ENCODE measurements around the gene WDR54. TPM values are rescaled to one million over a fixed set of nuclear protein-coding genes. Genes with fewer than 3 reads are reported as not detected.

WDR54 gene
- total RNA-seq, 1 donor from 2014 or later = 30.2 TPM

DNA sequence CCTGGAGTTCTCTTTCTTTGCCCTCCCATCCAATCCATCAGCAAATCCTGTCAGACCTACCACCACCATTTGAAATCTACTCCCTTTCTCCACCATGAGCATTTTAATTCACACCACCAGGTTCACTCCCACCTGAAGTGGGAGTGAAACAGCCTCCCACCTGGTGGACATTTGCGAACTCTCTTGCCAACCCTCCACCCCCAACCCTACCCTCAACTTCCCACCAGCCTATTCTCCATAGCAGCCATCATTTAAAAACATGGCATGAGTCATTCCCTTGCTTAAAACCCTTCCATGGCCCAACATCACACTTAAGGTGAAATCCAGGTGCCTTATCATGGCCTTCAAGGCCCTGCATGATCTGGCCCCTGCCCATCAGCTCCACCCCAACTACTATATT lies 16.7 kb downstream of the WDR54 start:
- peaks cover 9% of the 10 kb centered on the region for H3K36me3 Mint-ChIP-seq (ENCODE audit: insufficient read depth)
- TF ChIP-seq, protein P1, sequence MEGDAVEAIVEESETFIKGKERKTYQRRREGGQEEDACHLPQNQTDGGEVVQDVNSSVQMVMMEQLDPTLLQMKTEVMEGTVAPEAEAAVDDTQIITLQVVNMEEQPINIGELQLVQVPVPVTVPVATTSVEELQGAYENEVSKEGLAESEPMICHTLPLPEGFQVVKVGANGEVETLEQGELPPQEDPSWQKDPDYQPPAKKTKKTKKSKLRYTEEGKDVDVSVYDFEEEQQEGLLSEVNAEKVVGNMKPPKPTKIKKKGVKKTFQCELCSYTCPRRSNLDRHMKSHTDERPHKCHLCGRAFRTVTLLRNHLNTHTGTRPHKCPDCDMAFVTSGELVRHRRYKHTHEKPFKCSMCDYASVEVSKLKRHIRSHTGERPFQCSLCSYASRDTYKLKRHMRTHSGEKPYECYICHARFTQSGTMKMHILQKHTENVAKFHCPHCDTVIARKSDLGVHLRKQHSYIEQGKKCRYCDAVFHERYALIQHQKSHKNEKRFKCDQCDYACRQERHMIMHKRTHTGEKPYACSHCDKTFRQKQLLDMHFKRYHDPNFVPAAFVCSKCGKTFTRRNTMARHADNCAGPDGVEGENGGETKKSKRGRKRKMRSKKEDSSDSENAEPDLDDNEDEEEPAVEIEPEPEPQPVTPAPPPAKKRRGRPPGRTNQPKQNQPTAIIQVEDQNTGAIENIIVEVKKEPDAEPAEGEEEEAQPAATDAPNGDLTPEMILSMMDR (IDR thresholded peaks at IDR 0.05; ENCODE audit: unreplicated experiment) = no peak
- H3K27ac Mint-ChIP-seq = no peak overlapping the region
- peaks cover 25% of the 10 kb centered on the region for H3K4me1 Mint-ChIP-seq (ENCODE audit: low read depth)
- H3K4me3 Mint-ChIP-seq (ENCODE audit: low read depth) = peak overlapping the region; percentile 96
- H3K9me3 Mint-ChIP-seq (ENCODE audit: low read depth) = no peaks in the 10 kb centered on the region
- no peak for DNase-seq (ENCODE audit: low spot score, unreplicated experiment)
- H3K27me3 Mint-ChIP-seq = no peaks in the 10 kb centered on the region

DNA sequence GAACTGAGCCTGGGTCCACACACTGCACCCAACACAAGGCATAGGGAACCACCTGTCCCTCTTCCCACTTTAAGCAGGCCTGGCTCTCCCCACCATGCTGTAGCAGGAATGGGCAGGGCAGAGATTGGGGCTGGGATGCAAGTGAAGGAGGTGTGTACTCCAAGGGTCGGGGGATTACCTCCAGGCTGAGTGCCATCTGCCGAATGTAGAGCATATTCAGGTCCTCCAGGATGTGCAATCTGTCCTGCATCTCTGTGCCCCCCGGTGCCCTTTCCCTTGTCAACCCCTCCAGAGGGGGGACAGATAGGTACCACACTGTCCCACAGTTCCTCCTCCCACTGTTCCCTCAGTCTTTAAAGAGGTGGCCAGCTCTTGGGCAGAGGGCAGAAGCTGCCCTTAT lies 17.8 kb downstream of the WDR54 start:
- Mint-ChIP-seq H3K4me1 (ENCODE audit: low read depth) (peaks cover 27% of the 10 kb centered on the region), H3K9me3 (ENCODE audit: low read depth) (no peaks in the 10 kb centered on the region), H3K4me3 (ENCODE audit: low read depth) (peak overlapping the region; percentile 96), H3K27ac (peak overlapping the region; percentile 100), H3K36me3 (ENCODE audit: insufficient read depth) (peaks cover 9% of the 10 kb centered on the region), H3K27me3 (no peaks in the 10 kb centered on the region)
- DNase-seq (ENCODE audit: low spot score, unreplicated experiment) = no peak
- TF ChIP-seq, protein P1 (IDR thresholded peaks at IDR 0.05; ENCODE audit: unreplicated experiment) = no peak

DNA sequence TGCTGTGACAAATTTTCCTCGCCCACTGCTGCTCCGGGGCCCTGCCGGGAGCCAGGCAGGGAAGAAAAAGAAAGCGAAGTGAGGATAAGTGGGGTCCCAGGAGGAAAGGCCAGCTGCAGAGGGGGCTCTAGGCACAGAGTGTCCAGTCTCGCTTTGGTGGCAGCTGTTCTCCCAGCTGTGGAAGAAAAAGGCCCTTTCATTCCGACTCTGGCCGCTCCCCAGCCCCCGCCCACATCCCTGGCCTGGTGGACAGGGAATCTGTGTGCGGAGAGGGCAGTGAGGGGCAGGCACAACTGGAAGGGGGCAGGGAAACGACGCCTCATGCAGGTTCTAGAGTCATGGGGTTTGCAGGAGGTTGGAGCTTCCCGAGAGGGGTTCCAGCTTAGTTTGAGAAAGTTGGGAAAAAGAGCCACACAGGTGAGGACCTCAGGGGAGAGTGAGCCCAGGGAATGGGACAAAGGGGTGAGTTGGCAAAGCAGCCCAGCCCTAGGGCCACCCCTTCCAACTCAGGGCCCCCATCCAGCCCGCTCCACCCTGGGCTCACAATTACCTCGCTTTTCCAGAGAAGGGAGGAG lies 18.4 kb downstream of the WDR54 start:
- peaks cover 3% of the 10 kb centered on the region for H3K27me3 Mint-ChIP-seq
- H3K4me3 Mint-ChIP-seq (ENCODE audit: low read depth) = peak overlapping the region; percentile 96
- TF ChIP-seq, protein P1 (IDR thresholded peaks at IDR 0.05; ENCODE audit: unreplicated experiment) = no peak
- peaks cover 9% of the 10 kb centered on the region for H3K36me3 Mint-ChIP-seq (ENCODE audit: insufficient read depth)
- H3K9me3 Mint-ChIP-seq (ENCODE audit: low read depth) = no peaks in the 10 kb centered on the region
- DNase-seq (ENCODE audit: low spot score, unreplicated experiment) = no peak
- H3K27ac Mint-ChIP-seq = peak overlapping the region; percentile 100
- peaks cover 27% of the 10 kb centered on the region for H3K4me1 Mint-ChIP-seq (ENCODE audit: low read depth)

DNA sequence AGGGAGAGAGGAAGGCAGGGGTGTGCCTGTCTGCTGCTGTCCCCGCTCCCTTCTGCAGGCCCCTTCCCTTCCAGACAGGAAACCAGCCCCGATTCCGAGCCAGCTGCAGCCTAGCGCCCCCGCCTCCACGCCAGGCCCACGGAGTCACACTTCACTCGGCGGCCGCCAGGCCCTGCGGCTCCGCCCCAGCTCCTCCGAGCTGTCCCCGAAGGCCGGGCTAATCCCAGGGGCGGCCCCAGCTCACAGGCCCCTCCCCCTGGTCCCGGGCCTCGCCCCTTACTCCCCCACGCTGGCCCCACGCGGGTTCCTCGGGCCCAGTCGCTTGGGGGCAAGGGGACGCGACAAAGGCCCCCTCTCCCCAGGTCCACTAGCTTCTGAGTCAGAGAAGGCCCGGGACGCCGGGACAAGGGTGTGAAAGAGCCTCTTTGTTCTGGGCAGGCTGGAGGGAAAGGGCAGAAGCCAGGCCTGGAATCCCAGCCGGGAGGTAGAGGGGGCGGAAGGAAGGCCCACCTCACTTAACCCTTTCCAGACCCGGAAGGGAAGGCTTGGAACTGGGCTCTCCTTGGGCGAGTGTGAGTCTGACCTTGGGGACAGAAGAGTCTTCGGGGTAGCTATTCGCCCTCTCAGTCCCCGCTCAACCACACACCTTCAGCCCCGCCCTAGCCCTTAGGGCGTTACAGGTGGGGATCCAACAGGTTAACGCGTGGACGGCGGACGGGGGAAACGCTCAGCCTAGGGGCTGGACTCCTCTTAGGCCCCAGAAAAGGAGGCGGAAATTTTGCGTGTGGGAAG lies 19.0 kb downstream of the WDR54 start:
- Mint-ChIP-seq H3K4me3 (ENCODE audit: low read depth) (peak overlapping the region; percentile 96), H3K27ac (peak overlapping the region; percentile 100)

DNA sequence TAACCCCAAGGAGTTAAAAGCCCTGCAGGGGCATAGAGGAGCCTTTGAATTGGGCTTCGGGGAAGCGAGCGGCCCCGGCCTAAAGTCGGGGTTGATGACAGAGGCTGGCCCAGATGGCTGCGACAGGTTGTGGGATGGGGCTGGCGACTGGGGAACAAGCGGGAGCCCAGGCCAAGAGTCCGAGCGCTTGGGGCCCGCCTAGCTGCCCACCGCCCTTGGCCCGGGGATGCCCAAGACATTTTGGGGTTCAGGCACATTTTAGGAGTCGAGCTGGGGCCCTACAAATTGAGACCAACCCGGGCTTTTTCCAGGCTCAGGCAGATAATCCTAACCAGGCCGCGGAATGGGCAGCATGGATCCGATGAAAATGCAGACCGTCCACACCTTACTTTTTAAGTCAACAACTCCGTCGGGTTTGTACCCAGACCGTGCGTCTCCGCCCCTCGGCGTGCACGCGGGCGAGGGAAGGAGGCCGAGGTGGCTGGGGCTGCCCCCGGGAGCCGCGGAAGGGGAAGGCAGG lies 19.7 kb downstream of the WDR54 start:
- H3K27me3 Mint-ChIP-seq = peaks cover 3% of the 10 kb centered on the region
- H3K4me3 Mint-ChIP-seq (ENCODE audit: low read depth) = peak overlapping the region; percentile 96
- no peaks in the 10 kb centered on the region for H3K9me3 Mint-ChIP-seq (ENCODE audit: low read depth)
- peak overlapping the region; percentile 100 for H3K27ac Mint-ChIP-seq
- TF ChIP-seq, protein P1 (IDR thresholded peaks at IDR 0.05; ENCODE audit: unreplicated experiment) = no peak
- peaks cover 5% of the 10 kb centered on the region for H3K36me3 Mint-ChIP-seq (ENCODE audit: insufficient read depth)
- DNase-seq (ENCODE audit: low spot score, unreplicated experiment) = no peak
- H3K4me1 Mint-ChIP-seq (ENCODE audit: low read depth) = peaks cover 27% of the 10 kb centered on the region

More for the DNA sequence above, 19.0 kb downstream of the WDR54 start:
- DNase-seq (ENCODE audit: low spot score, unreplicated experiment) = peak; percentile 87
- H3K9me3 Mint-ChIP-seq (ENCODE audit: low read depth) = no peaks in the 10 kb centered on the region
- H3K4me1 Mint-ChIP-seq (ENCODE audit: low read depth) = peaks cover 27% of the 10 kb centered on the region
- H3K36me3 Mint-ChIP-seq (ENCODE audit: insufficient read depth) = peaks cover 7% of the 10 kb centered on the region
- TF ChIP-seq, protein P1 (IDR thresholded peaks at IDR 0.05; ENCODE audit: unreplicated experiment) = peak; percentile 31
- peaks cover 3% of the 10 kb centered on the region for H3K27me3 Mint-ChIP-seq

Measured in progenitor cell of endocrine pancreas (in vitro differentiated cells).